Stimulated activated CD4-positive, alpha-beta T cell treated with anti-CD3 and anti-CD28 coated beads, Interleukin-12 subunit alpha, Interleukin-12 subunit beta, amount 100 ng/mL, for 24 hours (primary cell): ENCODE measurements around the gene LDB3.

Experiments used
- DNase-seq, 2 experiments: peaks; one replicate each; pipeline ENCODE4 v3.0.0-alpha.2; 2020; ENCODE audit warnings: low read depth in 2 of 2

Gene LDB3

DNA sequence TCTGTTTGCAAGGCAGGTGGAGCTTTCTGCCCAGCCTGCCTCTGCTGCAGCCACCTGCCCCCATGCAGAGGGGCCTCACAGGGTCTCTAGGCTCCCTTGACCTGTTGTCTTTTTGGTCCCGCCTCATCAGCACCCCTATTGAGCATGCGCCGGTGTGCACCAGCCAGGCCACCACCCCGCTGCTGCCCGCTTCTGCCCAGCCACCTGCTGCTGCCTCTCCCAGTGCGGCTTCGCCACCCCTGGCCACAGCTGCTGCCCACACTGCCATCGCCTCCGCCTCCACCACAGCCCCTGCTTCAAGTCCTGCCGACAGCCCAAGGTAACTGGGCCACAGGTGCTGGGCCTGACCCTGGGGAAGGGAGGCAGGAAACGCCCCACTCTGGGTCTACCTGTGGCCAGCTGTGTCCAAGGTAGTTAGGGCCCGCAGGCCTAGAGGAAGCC, 38.1 kb downstream of the LDB3 start:
- DNase-seq: no peak

DNA sequence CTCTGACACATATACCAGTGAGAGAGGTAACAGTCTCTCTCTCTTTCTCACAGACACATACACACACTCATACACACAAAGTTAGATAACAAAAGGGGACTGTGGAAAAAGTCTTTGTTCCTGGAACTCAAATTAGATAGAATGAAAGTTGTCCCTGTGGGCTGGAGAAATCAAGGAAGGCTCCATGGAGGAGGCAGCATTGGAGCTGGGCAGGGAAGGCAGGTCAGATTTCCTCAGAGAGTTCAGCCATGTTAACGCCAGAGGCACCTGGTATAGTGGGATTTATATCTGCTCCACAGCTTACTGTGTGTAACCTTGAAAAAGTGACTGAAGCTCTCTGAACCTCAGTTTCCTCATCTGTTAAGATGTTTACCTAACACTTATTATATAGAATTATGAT, 38.7 kb downstream of the LDB3 start:
- DNase-seq: no peak

DNA sequence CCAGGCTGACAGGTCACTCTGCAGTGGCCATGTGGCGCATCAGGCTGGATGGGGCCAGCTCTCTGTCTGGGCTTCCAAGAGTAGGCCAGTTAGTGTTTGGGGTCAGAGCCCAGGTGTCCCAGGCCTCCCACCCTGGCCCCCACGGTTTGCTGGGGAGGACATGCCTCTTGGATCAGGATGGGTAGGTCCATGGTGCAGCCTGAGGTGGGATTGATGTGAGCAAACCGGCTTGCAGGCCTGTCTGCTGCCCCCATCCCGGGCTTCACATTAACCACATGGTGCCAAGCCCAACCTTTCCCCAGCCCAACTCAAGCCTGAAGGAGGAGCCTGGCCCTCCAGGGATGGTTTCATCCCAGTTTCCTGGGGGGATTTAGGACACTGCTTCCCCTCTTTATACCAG, 39.2 kb downstream of the LDB3 start:
- DNase-seq: no peak

DNA sequence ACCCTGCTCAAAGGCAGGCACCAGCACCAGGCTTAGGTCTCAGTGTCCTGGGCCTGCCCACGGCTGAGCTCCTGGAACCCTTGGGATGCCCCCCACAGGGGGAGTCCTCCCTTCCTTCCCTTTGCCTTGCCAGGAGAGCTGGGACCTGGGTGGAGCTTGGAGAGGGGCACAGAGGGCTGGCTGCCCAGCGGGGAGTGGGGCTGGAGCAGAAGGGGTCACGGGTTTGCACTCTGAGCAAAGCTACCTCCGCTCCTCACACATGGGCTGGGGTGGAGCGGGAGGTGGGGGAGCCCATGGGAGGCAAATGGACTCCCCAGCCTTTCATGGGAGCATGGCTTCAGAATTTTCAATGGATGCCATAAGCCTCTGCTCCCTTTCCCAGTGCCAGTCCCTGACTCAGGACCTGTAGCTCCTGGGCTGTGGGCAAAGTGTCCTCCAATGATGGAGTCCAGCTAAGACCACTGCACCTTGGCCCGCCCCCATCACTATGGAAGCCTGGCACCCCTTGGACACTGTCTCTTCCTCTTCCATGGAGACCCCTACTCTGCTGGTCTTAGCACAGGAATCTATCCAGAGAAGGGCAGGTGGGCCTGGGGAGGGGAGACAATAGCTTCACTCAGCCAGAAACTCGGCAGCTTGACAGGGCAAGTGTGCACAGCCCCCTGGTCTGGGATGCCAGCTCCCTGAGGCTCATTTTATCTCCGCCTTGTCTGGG, 39.9 kb downstream of the LDB3 start:
- DNase-seq: no peak

DNA sequence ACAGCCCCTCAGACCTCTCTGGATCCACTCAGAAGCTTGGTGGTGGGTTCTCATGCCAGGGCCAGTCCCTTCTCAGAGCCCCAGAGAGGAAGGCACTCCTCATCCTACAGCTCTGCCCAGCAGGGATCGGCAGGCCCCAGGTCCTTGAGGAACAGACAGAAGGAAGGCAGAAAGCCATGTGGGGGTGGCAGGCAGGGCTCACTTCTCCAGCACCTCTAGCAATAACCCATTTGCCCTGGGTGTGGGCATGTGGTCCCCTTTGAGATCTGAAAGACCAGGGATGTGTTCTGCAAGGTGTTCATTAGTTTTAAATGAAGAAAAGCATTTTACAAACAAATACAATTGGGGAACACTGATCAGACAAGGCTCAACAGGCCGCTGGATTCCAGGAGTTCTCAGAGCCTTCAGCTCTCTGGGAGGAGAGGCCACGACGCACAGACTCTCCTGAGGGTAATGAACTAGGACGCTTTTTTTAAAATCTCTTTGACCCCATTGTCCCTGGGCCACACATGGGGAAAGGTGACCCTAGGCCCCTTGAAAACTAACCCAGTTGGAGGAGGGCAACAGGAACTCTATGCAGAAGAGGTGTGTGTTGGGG, 40.6 kb downstream of the LDB3 start:
- no peak for DNase-seq

DNA sequence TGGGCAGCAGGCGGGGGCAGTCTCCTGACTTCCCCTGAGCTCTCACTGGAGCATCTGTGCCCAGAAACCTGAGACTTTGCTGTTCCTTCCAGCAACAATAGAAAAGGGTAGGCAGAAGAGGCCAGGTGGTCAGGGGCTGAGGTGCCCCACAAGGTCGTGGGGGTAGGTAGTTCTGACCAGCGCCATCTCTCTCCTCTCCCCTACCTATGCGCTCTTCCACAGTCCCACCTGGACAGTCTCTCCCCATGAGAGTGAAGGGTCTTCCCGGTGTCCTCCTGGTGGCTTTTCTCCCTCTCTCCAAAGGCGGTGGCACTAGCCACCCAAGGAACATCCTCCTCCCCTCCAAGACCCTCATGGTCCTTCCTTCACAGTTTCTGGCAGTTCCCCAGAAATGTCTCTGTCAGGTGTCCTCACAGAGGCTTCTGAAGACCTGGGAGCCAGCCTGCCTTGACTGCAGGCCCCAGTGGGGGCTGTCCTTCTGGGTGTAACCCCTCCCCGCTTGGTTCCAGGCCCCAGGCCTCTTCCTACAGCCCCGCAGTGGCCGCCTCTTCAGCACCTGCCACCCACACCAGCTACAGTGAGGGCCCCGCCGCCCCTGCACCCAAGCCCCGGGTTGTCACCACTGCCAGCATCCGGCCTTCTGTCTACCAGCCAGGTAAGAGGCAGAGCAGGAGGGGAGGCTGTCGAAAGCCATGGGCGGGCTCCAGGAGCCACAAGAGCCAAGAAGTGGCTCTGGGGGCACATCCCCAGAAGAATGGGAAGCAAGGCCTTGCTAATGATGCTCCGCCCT, 41.3 kb downstream of the LDB3 start:
- DNase-seq: no peak

DNA sequence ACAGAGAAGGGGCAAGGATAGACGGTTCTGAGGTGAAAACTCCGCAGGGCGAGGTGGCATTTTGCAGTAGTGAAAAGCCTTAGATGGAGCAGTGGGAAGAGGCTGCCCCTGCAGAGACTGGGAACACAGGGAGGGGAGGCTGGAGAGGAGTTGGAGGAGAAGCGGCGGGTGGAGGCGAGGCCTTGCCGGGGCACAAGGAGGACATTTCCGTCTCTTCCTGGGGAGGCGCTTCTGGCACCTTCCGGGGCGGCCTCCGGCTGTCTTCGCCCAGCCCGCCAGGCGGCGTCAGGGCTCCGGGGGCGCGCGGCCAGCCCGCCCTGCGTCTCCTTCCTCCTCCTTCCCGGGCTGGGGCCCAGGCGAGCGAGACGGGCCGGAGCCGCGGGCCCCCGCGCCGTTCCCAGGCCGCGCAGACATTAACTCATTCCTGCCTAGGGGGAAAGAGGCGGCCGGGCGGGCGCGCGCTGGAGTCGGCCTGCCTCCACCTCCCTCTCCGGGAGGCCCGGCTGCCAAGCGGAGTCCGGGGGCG, 42.7 kb downstream of the LDB3 start:
- DNase-seq: peak; percentile 70 to 73

DNA sequence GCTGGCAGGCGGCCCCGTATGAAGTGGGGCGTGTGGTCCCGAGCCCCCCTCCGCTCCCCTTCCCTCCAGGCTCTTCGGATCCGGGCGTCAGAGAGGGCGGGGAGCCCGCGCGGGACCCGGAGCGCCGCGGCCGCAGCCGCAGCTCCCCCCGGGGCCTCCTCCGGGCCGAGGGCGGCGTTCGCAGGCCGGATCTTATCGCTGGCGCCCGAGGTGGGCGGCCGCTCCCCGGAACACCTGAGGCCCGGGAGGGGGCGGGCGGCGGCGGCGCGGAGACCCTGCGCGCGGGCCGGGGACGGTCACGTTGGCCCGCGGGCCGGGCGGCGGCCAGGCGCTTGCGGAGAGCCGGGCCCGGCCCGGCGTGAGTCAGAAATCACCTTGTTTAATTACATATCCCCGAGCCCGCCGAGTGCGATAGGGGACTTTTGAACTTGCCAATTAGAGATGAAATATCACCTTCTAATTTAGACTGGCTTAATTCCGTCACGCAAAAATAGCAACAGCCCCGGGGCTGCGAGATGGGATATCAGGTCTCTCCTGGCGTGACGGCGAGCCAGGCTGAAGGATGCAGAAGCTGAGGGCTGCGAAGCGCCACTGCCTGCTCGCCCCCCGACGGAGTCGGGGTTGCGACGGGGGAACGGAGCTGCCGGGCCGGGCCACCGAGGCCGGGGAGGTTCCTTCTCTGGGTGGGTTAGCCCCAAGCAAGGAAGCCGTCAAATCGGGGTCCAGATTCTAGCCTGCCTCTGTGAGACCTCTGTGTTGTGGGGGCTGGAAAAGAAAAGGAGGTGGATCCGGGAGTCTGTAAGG, 43.4 kb downstream of the LDB3 start:
- peak; percentile 24 to 33 for DNase-seq

DNA sequence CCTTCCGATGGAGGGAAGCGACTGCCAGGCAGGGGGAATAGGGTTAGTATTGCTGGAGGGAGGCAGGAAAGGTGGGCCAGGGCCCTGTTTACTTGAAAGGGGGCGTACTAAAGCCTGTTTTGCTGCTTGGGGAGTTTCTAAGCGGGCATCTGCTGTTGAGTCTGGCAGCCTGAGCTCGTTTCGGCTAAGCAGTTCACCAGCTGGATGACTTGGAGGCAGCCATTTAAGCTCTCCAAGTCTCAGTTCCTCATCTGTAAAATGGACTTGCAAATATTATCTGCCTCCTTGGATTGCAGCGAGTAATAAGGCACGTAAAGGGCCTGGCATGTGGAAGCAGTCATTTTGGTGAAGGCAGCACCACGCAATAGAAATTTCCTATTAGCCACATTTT, 44.0 kb downstream of the LDB3 start:
- no peak for DNase-seq

DNA sequence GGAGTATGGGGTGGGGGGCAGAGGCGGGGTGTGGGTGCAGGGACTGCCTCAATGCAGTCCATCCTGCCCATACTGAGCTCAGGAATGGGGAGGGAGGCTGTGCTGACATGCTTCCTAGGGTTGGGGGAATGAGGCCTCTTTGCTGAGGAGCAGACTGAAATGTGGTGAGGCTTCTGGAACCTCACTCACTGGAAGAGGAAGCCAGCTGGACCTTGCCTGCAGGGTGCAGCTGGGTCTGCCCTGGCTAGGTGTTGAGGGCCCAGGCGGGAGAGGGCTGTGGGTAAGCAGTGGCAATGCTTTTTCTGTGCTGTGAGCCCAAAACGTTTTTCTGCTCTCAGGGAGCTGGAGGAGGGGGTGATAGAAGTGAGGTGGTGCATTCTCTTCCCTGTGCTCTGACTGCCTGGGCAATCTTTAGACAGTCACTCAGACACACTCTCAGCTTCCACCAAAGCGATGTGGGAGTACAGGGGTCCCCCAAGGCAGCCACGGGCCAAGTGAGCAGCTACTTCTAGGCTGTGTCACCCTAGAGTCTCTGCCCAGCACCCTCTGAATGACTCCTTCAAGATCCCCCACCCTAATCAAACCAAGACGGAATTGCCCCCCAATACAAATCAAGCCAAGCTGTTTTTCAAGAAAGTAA, 47.0 kb downstream of the LDB3 start:
- no peak for DNase-seq

DNA sequence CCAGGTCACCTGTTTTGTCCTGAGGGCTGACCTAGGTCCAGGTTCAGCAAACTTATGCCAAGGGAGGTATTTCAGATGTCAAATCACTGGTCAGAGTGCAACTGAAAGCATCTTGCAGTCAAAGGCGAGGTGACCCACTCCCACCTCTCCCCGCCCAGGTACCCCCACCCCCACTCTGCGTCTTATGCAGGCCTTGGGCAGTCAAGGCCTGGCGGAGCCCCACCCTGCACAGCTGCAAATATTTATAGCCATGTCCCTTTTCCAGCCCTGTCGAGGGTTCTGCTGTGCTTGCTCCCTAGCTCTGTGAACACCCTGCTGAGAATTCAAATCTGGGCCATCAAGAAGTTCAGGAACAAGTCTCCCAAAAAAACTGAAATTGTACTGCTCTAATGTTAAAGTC, 47.5 kb downstream of the LDB3 start:
- DNase-seq: no peak

DNA sequence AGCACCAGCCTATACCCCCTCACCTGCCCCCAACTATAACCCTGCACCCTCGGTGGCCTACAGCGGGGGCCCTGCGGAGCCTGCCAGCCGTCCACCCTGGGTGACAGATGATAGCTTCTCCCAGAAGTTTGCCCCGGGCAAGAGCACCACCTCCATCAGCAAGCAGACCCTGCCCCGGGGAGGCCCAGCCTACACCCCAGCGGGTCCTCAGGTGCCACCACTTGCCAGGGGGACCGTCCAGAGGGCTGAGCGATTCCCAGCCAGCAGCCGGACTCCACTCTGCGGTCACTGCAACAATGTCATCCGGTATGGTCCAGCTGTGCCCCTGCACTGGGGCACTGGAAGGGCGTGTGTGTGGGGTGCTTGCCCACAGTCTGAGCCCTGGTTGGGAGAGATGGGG, 48.2 kb downstream of the LDB3 start:
- DNase-seq: no peak

DNA sequence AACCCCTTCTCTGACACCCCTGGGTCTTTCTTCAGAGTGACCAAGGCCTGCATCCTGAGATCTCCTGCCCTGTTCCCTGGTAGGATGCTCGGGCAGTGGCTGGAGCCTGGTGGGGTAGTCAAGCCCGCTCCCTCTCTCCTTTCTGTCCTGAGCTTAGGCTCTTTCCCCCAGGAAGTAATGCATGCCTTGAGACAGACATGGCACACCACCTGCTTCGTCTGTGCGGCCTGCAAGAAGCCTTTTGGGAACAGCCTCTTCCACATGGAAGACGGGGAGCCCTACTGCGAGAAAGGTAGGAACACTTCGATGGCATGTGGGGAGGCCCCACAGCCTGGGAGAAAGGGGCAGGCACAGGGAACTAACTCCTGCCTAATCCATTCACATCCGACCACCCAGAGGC, 50.2 kb downstream of the LDB3 start:
- DNase-seq: no peak

DNA sequence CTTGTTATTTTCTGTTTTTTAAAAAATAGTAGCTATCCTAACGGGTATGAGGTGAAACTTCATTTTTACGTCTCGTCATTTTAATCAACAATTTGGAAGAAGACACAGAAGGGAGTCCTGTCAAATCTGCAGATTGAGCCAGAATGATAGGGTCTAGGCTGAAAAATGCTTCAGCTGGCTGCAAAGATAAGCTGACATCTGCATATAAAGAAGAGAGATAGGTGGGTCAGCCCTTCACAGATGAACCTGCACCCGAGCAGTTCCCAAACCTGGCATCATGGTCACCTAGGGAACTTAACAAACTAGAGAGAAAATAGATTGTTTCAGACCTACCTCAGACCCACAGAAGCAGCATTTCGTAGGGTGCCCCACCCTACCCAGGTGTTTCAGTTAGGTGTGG, 52.9 kb downstream of the LDB3 start:
- no peak for DNase-seq

DNA sequence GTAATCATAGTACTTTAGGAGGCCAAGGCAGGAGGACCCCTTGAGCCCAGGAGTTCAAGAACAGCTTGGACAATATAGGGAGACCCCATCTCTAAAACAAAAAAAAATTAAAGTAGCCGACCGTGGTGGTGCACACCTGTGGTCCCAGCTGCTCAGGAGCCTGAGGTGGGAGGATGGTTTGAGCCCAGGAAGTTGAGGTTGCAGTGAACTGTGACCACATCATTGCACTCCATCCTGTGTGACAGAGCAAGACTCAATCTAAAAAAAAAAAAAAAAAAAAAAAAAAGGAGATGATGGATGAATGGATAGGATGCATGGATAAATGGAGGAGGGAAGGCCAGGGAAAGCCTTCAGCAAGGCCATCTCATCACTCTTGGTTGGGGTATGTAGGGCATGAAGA, 54.7 kb downstream of the LDB3 start:
- DNase-seq: no peak

DNA sequence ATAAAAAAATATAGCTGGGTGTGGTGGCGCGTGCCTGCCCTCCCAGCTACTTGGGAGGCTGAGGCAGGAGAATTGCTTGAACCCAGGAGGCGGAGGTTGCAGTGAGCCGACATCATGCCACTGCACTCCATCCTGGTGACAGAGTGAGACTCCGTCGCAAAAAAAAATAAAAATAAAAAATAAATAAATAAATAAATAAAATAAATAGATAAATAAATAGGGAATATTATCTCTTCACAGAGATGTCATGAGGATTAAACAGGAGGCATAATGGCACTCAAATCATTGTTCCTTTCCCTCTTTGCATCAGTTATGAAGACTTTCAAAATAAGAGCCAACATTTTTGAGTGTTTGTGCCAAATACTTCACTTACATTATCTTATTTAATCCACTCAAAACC, 56.1 kb downstream of the LDB3 start:
- DNase-seq: no peak

DNA sequence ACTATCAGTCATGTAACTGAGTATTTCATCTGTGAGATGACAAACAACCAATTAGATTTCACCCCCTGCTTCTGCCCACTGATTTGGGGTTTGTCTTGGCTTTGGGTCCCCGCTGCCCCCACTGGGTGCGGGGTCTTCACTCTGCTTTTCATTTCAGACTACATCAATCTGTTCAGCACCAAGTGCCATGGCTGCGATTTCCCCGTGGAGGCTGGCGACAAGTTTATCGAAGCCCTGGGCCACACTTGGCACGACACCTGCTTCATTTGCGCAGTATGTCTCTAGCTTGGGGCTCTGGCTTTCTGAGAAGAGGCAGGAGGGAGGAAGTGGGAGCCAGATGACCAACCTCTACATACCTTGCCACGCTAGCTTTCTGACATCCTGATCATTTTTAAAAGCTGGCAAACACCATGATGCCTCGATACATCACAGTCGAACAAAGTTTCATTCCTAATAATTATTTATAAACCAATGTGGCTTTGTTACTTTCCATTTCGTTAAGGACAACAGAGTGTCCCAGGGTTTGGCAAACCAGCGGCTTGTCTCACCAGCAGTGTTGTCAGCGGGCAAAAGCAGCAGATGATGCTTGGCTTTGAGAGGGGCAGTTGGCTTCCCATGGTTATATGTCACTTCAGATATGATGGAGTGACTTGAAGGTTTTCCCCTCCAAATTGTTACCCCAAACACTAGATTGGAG, 57.8 kb downstream of the LDB3 start:
- no peak for DNase-seq

DNA sequence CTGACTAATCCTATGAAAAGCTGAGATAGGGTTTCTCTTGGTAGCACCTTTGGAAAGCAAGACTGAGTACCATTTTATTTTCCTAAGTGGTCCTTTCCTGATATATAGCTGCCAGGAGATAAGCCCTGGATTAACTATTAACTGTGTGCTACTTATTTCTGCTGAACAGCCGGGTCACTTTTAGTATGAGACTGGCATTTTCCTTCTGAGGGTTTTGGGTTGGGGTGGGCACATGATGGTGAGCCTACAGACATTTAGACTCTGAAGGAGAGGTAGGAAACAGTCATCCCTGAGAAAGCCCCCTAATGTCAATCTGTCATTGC, 58.3 kb downstream of the LDB3 start:
- no peak for DNase-seq

DNA sequence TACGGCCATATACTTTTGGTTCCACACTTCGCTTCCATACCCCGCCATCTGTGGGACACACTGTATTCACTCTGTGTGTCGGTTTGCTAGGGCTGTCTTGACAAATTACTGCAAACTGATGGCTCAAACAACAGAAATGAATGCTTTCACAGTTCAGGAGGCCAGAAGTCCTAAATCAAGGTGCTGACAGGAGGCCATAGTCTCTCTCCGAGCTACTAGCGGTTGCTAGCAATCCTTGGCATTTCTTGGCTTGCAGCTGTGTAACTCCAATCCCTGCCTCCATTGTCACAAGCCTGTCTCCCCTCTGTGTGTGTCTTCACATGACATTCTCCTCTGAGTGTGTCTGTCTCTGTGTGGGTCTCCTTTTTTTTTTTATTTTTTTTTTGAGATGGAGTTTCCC, 59.2 kb downstream of the LDB3 start:
- no peak for DNase-seq

DNA sequence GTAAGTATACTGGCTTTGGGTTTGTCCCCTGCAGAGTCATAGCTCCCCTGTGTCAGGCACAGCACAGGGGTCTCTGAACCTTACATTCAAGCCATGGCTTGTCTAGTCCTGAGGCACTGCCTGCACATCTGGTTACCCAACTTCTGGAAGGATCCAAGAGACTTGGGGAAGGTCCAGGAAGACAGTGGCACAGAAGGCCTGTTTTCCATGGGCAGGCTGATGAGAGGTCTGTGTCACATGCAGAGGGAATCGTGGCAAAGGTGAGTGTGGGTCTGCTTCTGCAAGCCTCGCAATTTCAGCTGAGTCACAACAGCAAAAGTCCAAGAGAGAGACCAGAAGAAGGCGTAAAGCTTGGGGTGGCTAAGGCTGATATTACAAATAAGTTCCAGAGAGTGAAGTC, 59.7 kb downstream of the LDB3 start:
- DNase-seq: no peak

DNA sequence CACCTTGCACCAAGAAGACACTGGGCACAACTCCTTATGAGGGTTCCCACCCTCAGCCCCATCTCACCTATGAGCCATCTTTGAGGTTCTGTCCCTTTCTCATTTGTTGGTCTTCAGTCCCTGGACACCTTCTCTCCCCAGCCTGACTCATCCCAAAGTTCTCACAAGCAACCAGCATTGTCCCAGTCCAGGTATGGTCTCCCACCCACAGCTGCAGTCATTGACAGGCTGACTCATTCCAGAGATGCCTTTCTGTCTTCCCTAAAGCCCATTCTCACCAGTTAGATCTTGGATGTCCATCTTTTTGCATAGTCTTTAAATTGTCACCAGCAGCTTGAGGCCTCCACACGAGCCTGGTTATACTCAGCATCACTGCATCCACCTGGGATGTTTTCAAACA, 61.4 kb downstream of the LDB3 start:
- no peak for DNase-seq
